ENCODE measurements around the gene ISYNA1. TPM values are rescaled to one million over a fixed set of nuclear protein-coding genes. Genes with fewer than 3 reads are reported as not detected.

Gene ISYNA1
- total and polyA plus RNA-seq, 2 experiments from 2014 or later = 191 to 208 TPM

DNA sequence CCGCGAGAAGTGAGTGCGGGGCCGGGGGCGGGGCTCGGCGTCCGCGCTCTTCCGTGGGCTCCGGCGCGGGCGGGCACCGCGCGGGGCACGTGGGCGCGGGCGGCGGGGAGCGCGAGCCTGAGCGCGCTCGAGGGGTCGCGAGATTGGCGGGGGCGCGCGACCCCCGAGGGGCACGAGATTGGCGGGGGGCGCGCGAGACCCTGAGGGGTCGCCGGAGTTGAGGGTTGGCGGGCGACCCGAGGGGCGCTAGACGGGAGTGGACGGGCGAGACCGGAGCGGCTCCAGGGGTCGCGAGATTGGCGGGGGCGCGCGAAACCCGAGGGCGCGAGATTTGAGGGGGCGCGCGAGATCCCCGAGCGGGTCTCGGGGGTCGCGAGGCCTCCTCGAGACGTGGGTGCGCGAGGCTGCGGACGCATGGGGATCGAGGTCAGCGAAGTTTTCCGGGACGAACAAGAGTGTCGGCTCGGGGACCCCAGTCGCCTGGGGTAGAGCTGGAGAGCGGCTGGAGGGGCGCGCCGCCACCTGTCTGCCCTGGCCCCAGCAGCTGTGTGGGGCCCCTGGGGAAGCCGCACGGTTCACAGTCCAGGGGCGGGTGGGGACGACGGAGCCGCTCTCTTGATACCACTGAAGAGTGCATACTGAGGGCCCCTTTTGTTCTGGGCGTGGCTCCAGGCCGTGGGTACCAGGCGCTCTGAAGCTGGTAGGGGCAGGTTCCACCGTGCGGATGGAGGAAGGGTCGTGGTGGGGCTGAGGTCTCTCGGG lies 18.1 kb downstream of the ISYNA1 start:
- H3K36me3 ChIP-seq (ENCODE audit: insufficient read depth) = no peaks in the 10 kb centered on the region
- H3K4me1 ChIP-seq (ENCODE audit: insufficient read depth) = peaks cover 13% of the 10 kb centered on the region
- ATAC-seq = peak; percentile 1; the same call in 2 of the 3 replicates
- TF ChIP-seq CREB1 (CRISPR knock-in tag; IDR thresholded peaks at IDR 0.05; ENCODE audit: low read depth) (no peak), ZNF331 (CRISPR knock-in tag; IDR thresholded peaks at IDR 0.05; ENCODE audit: low read depth) (no peak), JUNB (IDR thresholded peaks at IDR 0.05; ENCODE audit: unreplicated experiment) (no peak), NANOG (IDR thresholded peaks at IDR 0.05; ENCODE audit: borderline replicate concordance) (no peak)
- TF ChIP-seq, protein P1, sequence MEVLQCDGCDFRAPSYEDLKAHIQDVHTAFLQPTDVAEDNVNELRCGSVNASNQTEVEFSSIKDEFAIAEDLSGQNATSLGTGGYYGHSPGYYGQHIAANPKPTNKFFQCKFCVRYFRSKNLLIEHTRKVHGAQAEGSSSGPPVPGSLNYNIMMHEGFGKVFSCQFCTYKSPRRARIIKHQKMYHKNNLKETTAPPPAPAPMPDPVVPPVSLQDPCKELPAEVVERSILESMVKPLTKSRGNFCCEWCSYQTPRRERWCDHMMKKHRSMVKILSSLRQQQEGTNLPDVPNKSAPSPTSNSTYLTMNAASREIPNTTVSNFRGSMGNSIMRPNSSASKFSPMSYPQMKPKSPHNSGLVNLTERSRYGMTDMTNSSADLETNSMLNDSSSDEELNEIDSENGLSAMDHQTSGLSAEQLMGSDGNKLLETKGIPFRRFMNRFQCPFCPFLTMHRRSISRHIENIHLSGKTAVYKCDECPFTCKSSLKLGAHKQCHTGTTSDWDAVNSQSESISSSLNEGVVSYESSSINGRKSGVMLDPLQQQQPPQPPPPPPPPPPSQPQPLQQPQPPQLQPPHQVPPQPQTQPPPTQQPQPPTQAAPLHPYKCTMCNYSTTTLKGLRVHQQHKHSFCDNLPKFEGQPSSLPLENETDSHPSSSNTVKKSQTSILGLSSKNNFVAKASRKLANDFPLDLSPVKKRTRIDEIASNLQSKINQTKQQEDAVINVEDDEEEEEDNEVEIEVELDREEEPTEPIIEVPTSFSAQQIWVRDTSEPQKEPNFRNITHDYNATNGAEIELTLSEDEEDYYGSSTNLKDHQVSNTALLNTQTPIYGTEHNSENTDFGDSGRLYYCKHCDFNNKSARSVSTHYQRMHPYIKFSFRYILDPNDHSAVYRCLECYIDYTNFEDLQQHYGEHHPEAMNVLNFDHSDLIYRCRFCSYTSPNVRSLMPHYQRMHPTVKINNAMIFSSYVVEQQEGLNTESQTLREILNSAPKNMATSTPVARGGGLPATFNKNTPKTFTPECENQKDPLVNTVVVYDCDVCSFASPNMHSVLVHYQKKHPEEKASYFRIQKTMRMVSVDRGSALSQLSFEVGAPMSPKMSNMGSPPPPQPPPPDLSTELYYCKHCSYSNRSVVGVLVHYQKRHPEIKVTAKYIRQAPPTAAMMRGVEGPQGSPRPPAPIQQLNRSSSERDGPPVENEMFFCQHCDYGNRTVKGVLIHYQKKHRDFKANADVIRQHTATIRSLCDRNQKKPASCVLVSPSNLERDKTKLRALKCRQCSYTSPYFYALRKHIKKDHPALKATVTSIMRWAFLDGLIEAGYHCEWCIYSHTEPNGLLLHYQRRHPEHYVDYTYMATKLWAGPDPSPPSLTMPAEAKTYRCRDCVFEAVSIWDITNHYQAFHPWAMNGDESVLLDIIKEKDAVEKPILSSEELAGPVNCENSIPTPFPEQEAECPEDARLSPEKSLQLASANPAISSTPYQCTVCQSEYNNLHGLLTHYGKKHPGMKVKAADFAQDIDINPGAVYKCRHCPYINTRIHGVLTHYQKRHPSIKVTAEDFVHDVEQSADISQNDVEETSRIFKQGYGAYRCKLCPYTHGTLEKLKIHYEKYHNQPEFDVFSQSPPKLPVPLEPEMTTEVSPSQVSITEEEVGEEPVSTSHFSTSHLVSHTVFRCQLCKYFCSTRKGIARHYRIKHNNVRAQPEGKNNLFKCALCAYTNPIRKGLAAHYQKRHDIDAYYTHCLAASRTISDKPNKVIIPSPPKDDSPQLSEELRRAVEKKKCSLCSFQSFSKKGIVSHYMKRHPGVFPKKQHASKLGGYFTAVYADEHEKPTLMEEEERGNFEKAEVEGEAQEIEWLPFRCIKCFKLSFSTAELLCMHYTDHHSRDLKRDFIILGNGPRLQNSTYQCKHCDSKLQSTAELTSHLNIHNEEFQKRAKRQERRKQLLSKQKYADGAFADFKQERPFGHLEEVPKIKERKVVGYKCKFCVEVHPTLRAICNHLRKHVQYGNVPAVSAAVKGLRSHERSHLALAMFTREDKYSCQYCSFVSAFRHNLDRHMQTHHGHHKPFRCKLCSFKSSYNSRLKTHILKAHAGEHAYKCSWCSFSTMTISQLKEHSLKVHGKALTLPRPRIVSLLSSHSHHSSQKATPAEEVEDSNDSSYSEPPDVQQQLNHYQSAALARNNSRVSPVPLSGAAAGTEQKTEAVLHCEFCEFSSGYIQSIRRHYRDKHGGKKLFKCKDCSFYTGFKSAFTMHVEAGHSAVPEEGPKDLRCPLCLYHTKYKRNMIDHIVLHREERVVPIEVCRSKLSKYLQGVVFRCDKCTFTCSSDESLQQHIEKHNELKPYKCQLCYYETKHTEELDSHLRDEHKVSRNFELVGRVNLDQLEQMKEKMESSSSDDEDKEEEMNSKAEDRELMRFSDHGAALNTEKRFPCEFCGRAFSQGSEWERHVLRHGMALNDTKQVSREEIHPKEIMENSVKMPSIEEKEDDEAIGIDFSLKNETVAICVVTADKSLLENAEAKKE (CRISPR knock-in tag; IDR thresholded peaks at IDR 0.05) = no peak
- TF ChIP-seq, protein P2, sequence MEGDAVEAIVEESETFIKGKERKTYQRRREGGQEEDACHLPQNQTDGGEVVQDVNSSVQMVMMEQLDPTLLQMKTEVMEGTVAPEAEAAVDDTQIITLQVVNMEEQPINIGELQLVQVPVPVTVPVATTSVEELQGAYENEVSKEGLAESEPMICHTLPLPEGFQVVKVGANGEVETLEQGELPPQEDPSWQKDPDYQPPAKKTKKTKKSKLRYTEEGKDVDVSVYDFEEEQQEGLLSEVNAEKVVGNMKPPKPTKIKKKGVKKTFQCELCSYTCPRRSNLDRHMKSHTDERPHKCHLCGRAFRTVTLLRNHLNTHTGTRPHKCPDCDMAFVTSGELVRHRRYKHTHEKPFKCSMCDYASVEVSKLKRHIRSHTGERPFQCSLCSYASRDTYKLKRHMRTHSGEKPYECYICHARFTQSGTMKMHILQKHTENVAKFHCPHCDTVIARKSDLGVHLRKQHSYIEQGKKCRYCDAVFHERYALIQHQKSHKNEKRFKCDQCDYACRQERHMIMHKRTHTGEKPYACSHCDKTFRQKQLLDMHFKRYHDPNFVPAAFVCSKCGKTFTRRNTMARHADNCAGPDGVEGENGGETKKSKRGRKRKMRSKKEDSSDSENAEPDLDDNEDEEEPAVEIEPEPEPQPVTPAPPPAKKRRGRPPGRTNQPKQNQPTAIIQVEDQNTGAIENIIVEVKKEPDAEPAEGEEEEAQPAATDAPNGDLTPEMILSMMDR (conservative IDR thresholded peaks at IDR 0.05; ENCODE audit: low read depth in 2 of 2) = no peak
- peak overlapping the region; percentile 83 for H3K4me2 ChIP-seq
- H3K27me3 ChIP-seq (ENCODE audit: insufficient read depth) = peaks cover 39% of the 10 kb centered on the region
- DNase-seq (ENCODE audit: low spot score) = peak; percentile 55
- H3K27ac ChIP-seq (ENCODE audit: low read depth) = no peak overlapping the region
- Mint-ChIP-seq H3K27ac (no peak overlapping the region), H3K27me3 (ENCODE audit: insufficient read depth, low read depth, poor library complexity) (peaks cover 47% of the 10 kb centered on the region), H3K9me3 (no peaks in the 10 kb centered on the region), H3K4me3 (peak overlapping the region; percentile 77), H3K4me1 (peaks cover 41% of the 10 kb centered on the region), H3K36me3 (ENCODE audit: low read depth) (no peaks in the 10 kb centered on the region)
- H3K9me2 ChIP-seq (ENCODE audit: insufficient read depth) = no peaks in the 10 kb centered on the region
- H3K79me2 ChIP-seq (replicated peaks; ENCODE audit: insufficient read depth) = no peaks in the 10 kb centered on the region
- H4K20me1 ChIP-seq (replicated peaks; ENCODE audit: insufficient read depth) = peaks cover 6% of the 10 kb centered on the region; the same call in 1 of the 2 replicates
- peak overlapping the region; percentile 73 for H3K4me3 ChIP-seq
- H3F3A ChIP-seq (replicated peaks; ENCODE audit: low read depth) = peaks cover 24% of the 10 kb centered on the region
- H2AFZ ChIP-seq = no peak overlapping the region
